H1 (cell line): ENCODE measurements around the gene SBF2. TPM values are rescaled to one million over a fixed set of nuclear protein-coding genes. Genes with fewer than 3 reads are reported as not detected.

Source experiments
- CTCF ChIA-PET: fragments of 300-600 bp; sonication (Branson Sonifier 250); formaldehyde crosslinking; loops from one replicate; lab custom pipeline; 2021; ENCODE audit not compliant: partially characterized antibody; lab: Charles Lee
- POLR2A ChIA-PET: fragments of 300-600 bp; sonication (Branson Sonifier 250); formaldehyde crosslinking; loops from one replicate; lab custom pipeline; 2021; ENCODE audit warnings: inconsistent platforms; ENCODE audit not compliant: partially characterized antibody; lab: Charles Lee
- DNase-seq, 2 experiments: peaks; one replicate each; pipeline versions ENCODE4 v3.0.0 to v3.0.0-alpha.2; 2010 to 2022; ENCODE audit warnings: low spot score in 2 of 2, low read depth in 1 of 2, mixed read lengths in 1 of 2
- FAIRE-seq: peaks from 2 replicates; lab custom pipeline; 2011; peaks lifted over from hg19 to GRCh38; lab: Jason Lieb, UNC
- H2AFZ ChIP-seq: 2 replicates; pipeline ENCODE4 v1.8.1; 2012; ENCODE audit warnings: low read length, inconsistent platforms
- H2AK5ac ChIP-seq: 2 replicates; pipeline ENCODE4 v1.6.1; 2013; ENCODE audit warnings: low read depth, low read length
- H2BK120ac ChIP-seq: replicated peaks from 2 replicates; pipeline ENCODE3; 2013; ENCODE audit warnings: low read depth, low read length, inconsistent platforms
- H2BK12ac ChIP-seq: 2 replicates; pipeline ENCODE4 v1.6.1; 2013; ENCODE audit warnings: low read depth, low read length
- H2BK15ac ChIP-seq: 2 replicates; pipeline ENCODE4 v1.6.1; 2013; ENCODE audit warnings: low read length
- H2BK20ac ChIP-seq: 2 replicates; pipeline ENCODE4 v1.6.1; 2013; ENCODE audit warnings: low read length
- H2BK5ac ChIP-seq: 2 replicates; pipeline ENCODE4 v1.6.1; 2013; ENCODE audit warnings: low read depth, low read length
- H3K14ac ChIP-seq: 2 replicates; pipeline ENCODE4 v1.6.1; 2013; ENCODE audit warnings: inconsistent platforms; ENCODE audit not compliant: insufficient read length
- H3K18ac ChIP-seq: 2 replicates; pipeline ENCODE4 v1.6.1; 2013; ENCODE audit warnings: low read length; ENCODE audit errors: extremely low read depth
- H3K23ac ChIP-seq: 2 replicates; pipeline ENCODE4 v1.6.1; 2013; ENCODE audit warnings: inconsistent platforms; ENCODE audit not compliant: insufficient read length
- H3K23me2 ChIP-seq: 2 replicates; pipeline ENCODE4 v1.6.1; 2013; ENCODE audit warnings: low read depth, low read length
- H3K27ac ChIP-seq: 2 replicates; pipeline ENCODE4 v1.6.1; 2011; ENCODE audit warnings: low read depth, low read length, inconsistent platforms
- H3K27me3 ChIP-seq, 4 experiments: replicated peaks in 1 of 4; 1 replicate in 1 of 4; 2 replicates in 3 of 4; pipeline versions ENCODE4 v1.6.1 to v1.8.1; 2011 to 2013; ENCODE audit warnings: low read length in 3 of 4, mild to moderate bottlenecking in 3 of 4, inconsistent platforms in 2 of 4, mixed read lengths in 2 of 4, moderate library complexity in 1 of 4; ENCODE audit not compliant: control insufficient read depth in 3 of 4, insufficient read depth in 3 of 4; ENCODE audit errors: extremely low read depth in 1 of 4
- H3K36me3 ChIP-seq, 4 experiments: 2 replicates each; pipeline versions ENCODE4 v1.6.1 to v1.8.1; 2011 to 2013; ENCODE audit warnings: mild to moderate bottlenecking in 4 of 4, low read length in 3 of 4, moderate library complexity in 2 of 4, control low read depth in 1 of 4, inconsistent platforms in 1 of 4; ENCODE audit not compliant: insufficient read depth in 4 of 4, control insufficient read depth in 2 of 4
- H3K4ac ChIP-seq: replicated peaks from 2 replicates; pipeline ENCODE3; 2013; ENCODE audit warnings: low read length, low read depth, mixed read lengths, inconsistent platforms; ENCODE audit not compliant: insufficient read length
- H3K4me1 ChIP-seq, 4 experiments: replicated peaks in 1 of 4; 1 replicate in 1 of 4; 2 replicates in 3 of 4; pipeline versions ENCODE4 v1.6.1 to v1.8.1; 2011 to 2013; ENCODE audit warnings: low read length in 3 of 4, inconsistent platforms in 2 of 4, mixed read lengths in 1 of 4; ENCODE audit not compliant: insufficient read depth in 4 of 4, control insufficient read depth in 3 of 4
- H3K4me2 ChIP-seq, 2 experiments: 2 replicates each; pipeline versions ENCODE4 v1.6.1 to v1.8.1; 2011 to 2013; ENCODE audit warnings: low read depth in 2 of 2, low read length in 2 of 2, control low read depth in 1 of 2, inconsistent platforms in 1 of 2, mild to moderate bottlenecking in 1 of 2; ENCODE audit not compliant: insufficient read depth in 1 of 2
- H3K4me3 ChIP-seq, 4 experiments: fragments of 200-600, 300-600 bp in 1 of 4; sonication (generic), shearing (Covaris generic), sonication (Bioruptor Twin) in 1 of 4; 2 replicates each; pipeline versions ENCODE4 v1.5.1 to v1.8.1; 2011 to 2016; ENCODE audit warnings: low read length in 4 of 4, low read depth in 3 of 4, control low read depth in 2 of 4, inconsistent platforms in 2 of 4, mild to moderate bottlenecking in 2 of 4, mixed read lengths in 1 of 4, moderate library complexity in 1 of 4; ENCODE audit not compliant: insufficient read depth in 2 of 4; ENCODE audit errors: extremely low read depth in 1 of 4
- H3K56ac ChIP-seq: replicated peaks from 2 replicates; pipeline ENCODE3; 2013; ENCODE audit warnings: low read depth, mild to moderate bottlenecking, mixed read lengths, low read length, inconsistent platforms; ENCODE audit not compliant: insufficient read length
- H3K79me1 ChIP-seq: 2 replicates; pipeline ENCODE4 v1.6.1; 2013; ENCODE audit warnings: low read depth, low read length, control low read depth
- H3K79me2 ChIP-seq, 2 experiments: 2 replicates each; pipeline versions ENCODE4 v1.6.1 to v1.8.1; 2012 to 2013; ENCODE audit warnings: low read length in 2 of 2, mild to moderate bottlenecking in 2 of 2, inconsistent platforms in 1 of 2; ENCODE audit not compliant: insufficient read depth in 2 of 2, control insufficient read depth in 1 of 2
- H3K9ac ChIP-seq, 4 experiments: replicated peaks in 1 of 4; 1 replicate in 1 of 4; 2 replicates in 3 of 4; pipeline versions ENCODE4 v1.6.1 to v1.8.1; 2011 to 2013; ENCODE audit warnings: low read depth in 3 of 4, low read length in 3 of 4, control low read depth in 2 of 4, mild to moderate bottlenecking in 2 of 4, moderate library complexity in 2 of 4, inconsistent platforms in 1 of 4; ENCODE audit errors: extremely low read depth in 1 of 4
- H3K9me3 ChIP-seq, 2 experiments: 2 replicates each; pipeline versions ENCODE4 v1.6.1 to v1.8.1; 2012 to 2013; ENCODE audit warnings: mild to moderate bottlenecking in 2 of 2, moderate library complexity in 2 of 2, control low read depth in 1 of 2, inconsistent platforms in 1 of 2, low read depth in 1 of 2, low read length in 1 of 2, mixed read lengths in 1 of 2; ENCODE audit not compliant: insufficient read depth in 2 of 2
- H4K20me1 ChIP-seq, 2 experiments: replicated peaks in 1 of 2; 2 replicates each; pipeline versions ENCODE3 to v1.8.1; 2011 to 2013; ENCODE audit warnings: inconsistent platforms in 2 of 2, low read length in 2 of 2, mild to moderate bottlenecking in 1 of 2; ENCODE audit not compliant: insufficient read depth in 2 of 2, control insufficient read depth in 1 of 2
- H4K5ac ChIP-seq: 2 replicates; pipeline ENCODE4 v1.6.1; 2013; ENCODE audit warnings: low read length, low read depth, mixed read lengths, inconsistent platforms; ENCODE audit not compliant: insufficient read length
- H4K8ac ChIP-seq: 2 replicates; pipeline ENCODE4 v1.8.0; 2013; ENCODE audit warnings: mild to moderate bottlenecking, moderate library complexity, low read length, inconsistent platforms; ENCODE audit not compliant: insufficient read depth; ENCODE audit errors: extremely low read depth
- H4K91ac ChIP-seq: replicated peaks from 2 replicates; pipeline ENCODE3; 2013; ENCODE audit warnings: low read length, mixed read lengths, inconsistent platforms; ENCODE audit not compliant: insufficient read length
- BRCA1 ChIP-seq: IDR thresholded peaks from 2 replicates; pipeline ENCODE4 v1.6.1; 2012; ENCODE audit warnings: low read depth, low read length, improper control_type of control experiment
- CREB1 ChIP-seq: IDR thresholded peaks from 2 replicates; pipeline ENCODE4 v1.6.1; 2012; ENCODE audit warnings: inconsistent platforms
- WGBS, 2 experiments: shearing (Covaris generic) in 1 of 2; methylation state at CpG; one replicate each; pipeline versions ENCODE4 v1.1.6 to v1.1.7; 2013 to 2015; ENCODE audit warnings: low lambda C conversion rate in 2 of 2, mixed read lengths in 2 of 2, inconsistent platforms in 1 of 2, low coverage in 1 of 2, missing lambda C conversion rate in 1 of 2; ENCODE audit not compliant: insufficient replicate concordance in 2 of 2, insufficient coverage in 1 of 2, insufficient read length in 1 of 2; ENCODE audit errors: extremely low coverage in 1 of 2, missing lambda C conversion rate in 1 of 2; 5-methylcytosine and 5-hydroxymethylcytosine counted together
- polyA plus RNA-seq, 7 experiments: library from polyadenylated mRNA; depleted of rRNA in 3 of 7; stranded (reverse) in 5 of 7; unstranded in 2 of 7; fragments of >200 nt in 5 of 7; fragments of 200-250 nt in 2 of 7; gene quantifications; 1 replicate in 5 of 7; 2 replicates in 1 of 7; 4 replicates in 1 of 7; pipeline versions ENCODE4 v1.2.1 to v1.2.3, GENCODE V29; 2011 to 2013; ENCODE audit warnings: missing spikeins in 2 of 7, mixed read lengths in 2 of 7
- total RNA-seq: library from RNA; stranded (reverse); fragmentation: NEBNext Ultra II Directional; extraction: Animal tissue kit (Norgen Biotek cat#: 25700); gene quantifications from 2 replicates; pipeline ENCODE4 v1.2.1, GENCODE V29; 2021
- TF ChIP-seq, protein P1 (sequence below): IDR thresholded peaks from 2 replicates; pipeline ENCODE4 v1.6.1; 2011; ENCODE audit warnings: low read depth, mild to moderate bottlenecking, low read length; ENCODE audit not compliant: insufficient read depth

SBF2 gene
- total and polyA plus RNA-seq, 2 of the 8 experiments (the other 6 are each of a cell fraction or from before 2014, with no cell fraction given): 36.7 to 50.5 TPM

DNA sequence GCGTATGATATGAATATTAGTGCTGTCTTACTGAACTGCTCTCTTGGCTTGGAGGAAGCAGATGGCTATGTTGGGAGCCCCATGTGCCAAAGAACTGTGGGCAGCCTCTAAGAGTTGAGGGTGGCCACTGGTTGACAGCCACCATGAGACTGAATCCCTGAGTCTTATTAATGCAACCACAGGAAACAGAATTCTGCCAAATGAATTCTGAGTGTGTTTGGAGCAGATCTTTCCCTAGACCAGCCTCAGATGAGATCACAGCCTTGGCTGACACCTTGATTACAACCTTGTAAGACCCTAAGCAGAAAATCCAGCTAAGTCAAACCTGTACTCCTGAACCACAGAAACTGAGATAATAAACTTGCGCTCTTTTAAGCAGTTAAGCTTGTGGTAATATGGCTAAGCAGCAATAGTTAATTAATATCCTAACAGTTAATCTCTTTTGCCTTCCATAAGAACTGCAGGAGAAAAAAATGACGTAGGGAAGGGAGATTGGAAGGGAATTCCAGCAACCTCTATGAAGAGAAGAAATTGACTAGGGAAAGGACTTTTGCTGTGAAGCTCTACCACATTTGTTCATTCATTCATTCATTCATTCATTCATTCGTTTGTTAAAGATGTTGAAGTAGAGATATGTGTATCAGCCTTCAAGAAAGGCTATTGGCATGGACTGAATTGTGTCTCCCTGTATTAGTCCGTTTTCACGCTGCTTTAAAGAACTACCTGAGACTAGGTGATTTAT is 37.7 kb upstream of the SBF2 start:
- no peak overlapping the region for H2BK15ac ChIP-seq
- 88% methylated on average over 6 of the region's 6 CpGs; no CpG with 5 or more reads in 1 of the 2 experiments for WGBS, 2 experiments
- H3K23ac ChIP-seq: no peak overlapping the region

More for the DNA sequence above, 37.7 kb upstream of the SBF2 start:
- Histone ChIP-seq H3K4me3 (no peak overlapping the region), H3K27me3 (no peaks in the 10 kb centered on the region), H2BK12ac (no peak overlapping the region), H3K18ac (no peak overlapping the region), H3K36me3 (no peaks in the 10 kb centered on the region), H4K91ac (no peak overlapping the region), H3K79me1 (no peaks in the 10 kb centered on the region), H4K20me1 (no peaks in the 10 kb centered on the region), H3K56ac (no peak overlapping the region), H2BK120ac (no peak overlapping the region), H3K4me2 (no peak overlapping the region), H4K5ac (no peak overlapping the region), H3K9ac (no peak overlapping the region), H2BK20ac (no peak overlapping the region), H2BK5ac (no peak overlapping the region), H3K79me2 (no peaks in the 10 kb centered on the region), H3K4me1 (no peaks in the 10 kb centered on the region), H3K9me3 (no peaks in the 10 kb centered on the region), H2AK5ac (no peak overlapping the region), H3K14ac (no peak overlapping the region), H3K4ac (no peak overlapping the region), H4K8ac (no peak overlapping the region), H3K23me2 (no peaks in the 10 kb centered on the region), H2AFZ (no peak overlapping the region), H3K27ac (no peak overlapping the region)
- FAIRE-seq (no peak), DNase-seq (no peak)
- TF ChIP-seq, protein P1, sequence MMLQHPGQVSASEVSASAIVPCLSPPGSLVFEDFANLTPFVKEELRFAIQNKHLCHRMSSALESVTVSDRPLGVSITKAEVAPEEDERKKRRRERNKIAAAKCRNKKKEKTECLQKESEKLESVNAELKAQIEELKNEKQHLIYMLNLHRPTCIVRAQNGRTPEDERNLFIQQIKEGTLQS: no peak
- TF ChIP-seq CREB1: no peak
- no peak for TF ChIP-seq BRCA1
- ChIA-PET POLR2A (interaction anchor here (1.7 kb wide), 1 partner anchor 27 kb away, joined by 4 read pairs; the partner anchor contains the start of gene ADM), CTCF (no interaction called here)
